GM12801 (cell line): Measurements from ENCODE around the gene CIAPIN1.

ENCODE experiments used
- TF ChIP-seq, protein P1 (sequence below): IDR thresholded peaks from one replicate; pipeline ENCODE4 v1.5.1; 2011; ENCODE audit warnings: control low read depth; ENCODE audit not compliant: insufficient read length; ENCODE audit errors: extremely low read depth

CIAPIN1 gene

DNA sequence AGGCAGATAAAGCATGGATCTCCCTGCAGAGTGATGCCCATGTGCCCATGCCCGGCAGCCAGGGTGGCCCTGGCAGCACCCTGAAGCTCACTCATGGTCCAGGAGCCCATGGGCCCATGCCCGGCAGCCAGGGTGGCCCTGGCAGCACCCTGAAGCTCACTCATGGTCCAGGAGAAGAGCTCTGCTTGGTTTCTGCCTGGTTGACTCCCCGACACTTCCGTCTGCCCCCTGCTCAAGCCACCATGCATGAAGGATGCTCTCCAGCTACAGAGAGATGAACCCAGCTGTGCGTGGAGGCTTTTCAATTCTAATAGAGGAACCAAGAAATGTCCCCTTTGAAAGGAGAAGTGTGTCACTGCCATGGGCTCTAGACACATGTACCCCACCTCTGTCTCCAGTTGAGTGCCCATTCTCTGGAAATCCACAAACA, 33.9 kb downstream of the CIAPIN1 start:
- TF ChIP-seq, protein P1, sequence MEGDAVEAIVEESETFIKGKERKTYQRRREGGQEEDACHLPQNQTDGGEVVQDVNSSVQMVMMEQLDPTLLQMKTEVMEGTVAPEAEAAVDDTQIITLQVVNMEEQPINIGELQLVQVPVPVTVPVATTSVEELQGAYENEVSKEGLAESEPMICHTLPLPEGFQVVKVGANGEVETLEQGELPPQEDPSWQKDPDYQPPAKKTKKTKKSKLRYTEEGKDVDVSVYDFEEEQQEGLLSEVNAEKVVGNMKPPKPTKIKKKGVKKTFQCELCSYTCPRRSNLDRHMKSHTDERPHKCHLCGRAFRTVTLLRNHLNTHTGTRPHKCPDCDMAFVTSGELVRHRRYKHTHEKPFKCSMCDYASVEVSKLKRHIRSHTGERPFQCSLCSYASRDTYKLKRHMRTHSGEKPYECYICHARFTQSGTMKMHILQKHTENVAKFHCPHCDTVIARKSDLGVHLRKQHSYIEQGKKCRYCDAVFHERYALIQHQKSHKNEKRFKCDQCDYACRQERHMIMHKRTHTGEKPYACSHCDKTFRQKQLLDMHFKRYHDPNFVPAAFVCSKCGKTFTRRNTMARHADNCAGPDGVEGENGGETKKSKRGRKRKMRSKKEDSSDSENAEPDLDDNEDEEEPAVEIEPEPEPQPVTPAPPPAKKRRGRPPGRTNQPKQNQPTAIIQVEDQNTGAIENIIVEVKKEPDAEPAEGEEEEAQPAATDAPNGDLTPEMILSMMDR, result no peak

DNA sequence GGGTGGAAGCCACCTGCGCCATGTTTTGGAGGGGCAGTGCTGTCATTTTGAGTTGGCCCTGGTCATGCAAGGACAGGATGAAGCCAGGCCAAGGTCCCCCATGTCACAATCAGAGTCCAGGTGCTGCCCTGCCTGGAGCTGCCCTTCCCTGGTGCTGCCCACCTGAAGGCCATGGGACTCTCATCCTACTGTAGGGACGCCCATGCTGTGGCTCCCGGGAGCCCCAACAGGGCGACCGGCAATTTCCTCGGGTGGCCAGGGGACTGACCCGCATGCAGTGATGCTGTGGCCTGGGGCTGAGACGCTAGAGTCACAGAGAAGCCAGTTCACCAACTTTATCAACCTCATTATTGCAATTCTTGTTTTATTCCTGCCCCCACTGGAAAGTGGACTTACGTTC, 34.6 kb downstream of the CIAPIN1 start:
- TF ChIP-seq, protein P1, result no peak

DNA sequence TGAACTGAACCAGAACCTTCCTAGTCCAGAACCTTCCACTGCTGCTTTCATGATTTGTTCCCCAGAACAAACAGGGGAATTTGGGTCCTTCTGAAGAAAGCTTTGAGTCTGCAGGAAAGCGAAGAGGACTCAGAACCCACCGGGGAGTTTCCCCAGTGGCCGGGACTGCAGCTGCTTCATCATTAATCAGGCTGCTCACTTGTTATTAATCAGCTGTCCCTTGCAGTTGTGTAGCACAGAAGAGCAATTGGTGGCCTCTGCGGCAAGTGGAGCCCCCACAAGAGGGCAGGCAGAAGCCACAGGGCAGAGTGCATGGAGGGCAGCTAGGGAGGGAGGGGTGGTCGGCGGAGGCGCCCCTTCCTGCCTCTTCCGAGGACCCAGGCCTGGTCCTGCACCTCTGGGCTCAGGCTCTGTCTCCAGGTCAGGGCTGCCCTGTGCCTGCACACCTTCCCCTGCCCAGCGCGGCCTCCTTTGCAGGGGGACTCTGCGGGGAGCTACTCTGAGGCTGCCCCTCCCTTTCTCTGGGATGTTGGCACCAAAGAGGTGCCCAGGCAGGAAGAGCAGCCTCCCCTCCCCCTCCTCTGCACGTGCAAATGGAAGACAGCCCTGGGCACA, 35.7 kb downstream of the CIAPIN1 start:
- TF ChIP-seq, protein P1, result no peak

- TF ChIP-seq, protein P1, result no peak
Measured at GRCh38 chr16:57409870-57410587, 37.2 kb downstream of the CIAPIN1 start.

- TF ChIP-seq, protein P1, result no peak
Measured at GRCh38 chr16:57409065-57409464, 38.1 kb downstream of the CIAPIN1 start.

DNA sequence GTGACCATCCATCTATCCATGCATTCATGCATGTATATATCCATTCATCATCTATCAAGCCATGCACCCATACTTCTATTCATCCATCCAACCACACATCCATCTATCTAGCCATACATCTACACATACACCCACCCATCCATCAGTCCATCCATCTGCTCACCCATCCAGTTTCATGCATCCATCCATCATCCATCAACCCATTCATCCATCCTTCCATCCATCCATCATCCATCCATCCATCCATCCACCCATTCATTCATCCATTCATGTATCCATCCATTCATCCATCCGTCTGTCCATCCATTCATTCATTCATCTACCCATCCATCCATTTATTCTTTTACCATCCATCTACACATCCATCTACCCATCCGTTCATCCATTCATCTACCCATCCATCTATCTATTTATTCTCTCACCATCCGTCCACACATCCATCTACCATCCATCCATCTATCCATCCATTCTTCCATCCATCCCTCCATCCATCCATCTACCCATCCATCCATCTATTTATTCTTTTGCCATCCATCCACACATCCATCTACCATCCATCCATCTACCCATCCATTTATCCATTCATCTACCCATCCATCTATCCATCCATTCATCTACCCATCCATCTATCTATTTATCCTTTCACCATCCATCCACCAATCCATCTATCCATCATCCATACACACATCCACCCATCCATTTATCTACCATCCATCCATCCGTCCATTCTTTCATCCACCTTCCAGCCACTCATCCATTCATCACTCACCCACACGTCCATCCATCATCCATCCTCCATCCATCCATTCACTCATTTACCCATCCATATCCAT, 39.4 kb downstream of the CIAPIN1 start:
- TF ChIP-seq, protein P1, result no peak

- TF ChIP-seq, protein P1, result no peak
Measured at GRCh38 chr16:57406881-57407280, 40.3 kb downstream of the CIAPIN1 start.
